ENCODE data around the gene DCC.

The DCC gene

GRCh38 chr18:52391810-52392559 lies 52.0 kb downstream of the DCC start:
- TF ChIP-seq, protein P1, sequence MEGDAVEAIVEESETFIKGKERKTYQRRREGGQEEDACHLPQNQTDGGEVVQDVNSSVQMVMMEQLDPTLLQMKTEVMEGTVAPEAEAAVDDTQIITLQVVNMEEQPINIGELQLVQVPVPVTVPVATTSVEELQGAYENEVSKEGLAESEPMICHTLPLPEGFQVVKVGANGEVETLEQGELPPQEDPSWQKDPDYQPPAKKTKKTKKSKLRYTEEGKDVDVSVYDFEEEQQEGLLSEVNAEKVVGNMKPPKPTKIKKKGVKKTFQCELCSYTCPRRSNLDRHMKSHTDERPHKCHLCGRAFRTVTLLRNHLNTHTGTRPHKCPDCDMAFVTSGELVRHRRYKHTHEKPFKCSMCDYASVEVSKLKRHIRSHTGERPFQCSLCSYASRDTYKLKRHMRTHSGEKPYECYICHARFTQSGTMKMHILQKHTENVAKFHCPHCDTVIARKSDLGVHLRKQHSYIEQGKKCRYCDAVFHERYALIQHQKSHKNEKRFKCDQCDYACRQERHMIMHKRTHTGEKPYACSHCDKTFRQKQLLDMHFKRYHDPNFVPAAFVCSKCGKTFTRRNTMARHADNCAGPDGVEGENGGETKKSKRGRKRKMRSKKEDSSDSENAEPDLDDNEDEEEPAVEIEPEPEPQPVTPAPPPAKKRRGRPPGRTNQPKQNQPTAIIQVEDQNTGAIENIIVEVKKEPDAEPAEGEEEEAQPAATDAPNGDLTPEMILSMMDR (IDR thresholded peaks at IDR 0.05; ENCODE audit: control insufficient read depth, insufficient read depth, low read depth, low read length, missing control alignments) = no peak
- H3K4me3 ChIP-seq (ENCODE audit: control insufficient read depth, low read depth, low read length) = no peak overlapping the region
- DNase-seq (ENCODE audit: low read depth) = no peak

DNA sequence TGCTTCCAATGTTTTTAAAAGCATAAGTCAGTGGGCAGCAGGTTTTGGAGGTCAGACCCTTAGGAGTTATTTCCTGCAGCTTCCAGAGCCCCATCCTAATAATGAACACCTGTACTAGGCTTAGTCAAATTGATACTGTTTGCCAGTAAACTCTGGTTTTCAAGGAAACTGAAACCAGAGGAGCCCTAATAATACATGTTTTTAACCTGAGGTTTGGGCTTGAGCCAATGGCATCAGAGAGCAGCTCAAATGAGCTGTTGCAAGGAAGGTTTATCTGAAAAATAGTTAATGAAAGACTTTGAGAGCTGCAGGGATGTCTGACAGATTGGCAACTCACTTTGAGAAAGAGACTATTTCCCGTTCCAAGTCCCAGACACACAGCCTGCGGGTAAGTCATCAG lies 54.6 kb downstream of the DCC start:
- TF ChIP-seq, protein P1 (IDR thresholded peaks at IDR 0.05; ENCODE audit: control insufficient read depth, insufficient read depth, low read depth, low read length, missing control alignments) = no peak
- DNase-seq (ENCODE audit: low read depth) = no peak
- no peak overlapping the region for H3K4me3 ChIP-seq (ENCODE audit: control insufficient read depth, low read depth, low read length)

DNA sequence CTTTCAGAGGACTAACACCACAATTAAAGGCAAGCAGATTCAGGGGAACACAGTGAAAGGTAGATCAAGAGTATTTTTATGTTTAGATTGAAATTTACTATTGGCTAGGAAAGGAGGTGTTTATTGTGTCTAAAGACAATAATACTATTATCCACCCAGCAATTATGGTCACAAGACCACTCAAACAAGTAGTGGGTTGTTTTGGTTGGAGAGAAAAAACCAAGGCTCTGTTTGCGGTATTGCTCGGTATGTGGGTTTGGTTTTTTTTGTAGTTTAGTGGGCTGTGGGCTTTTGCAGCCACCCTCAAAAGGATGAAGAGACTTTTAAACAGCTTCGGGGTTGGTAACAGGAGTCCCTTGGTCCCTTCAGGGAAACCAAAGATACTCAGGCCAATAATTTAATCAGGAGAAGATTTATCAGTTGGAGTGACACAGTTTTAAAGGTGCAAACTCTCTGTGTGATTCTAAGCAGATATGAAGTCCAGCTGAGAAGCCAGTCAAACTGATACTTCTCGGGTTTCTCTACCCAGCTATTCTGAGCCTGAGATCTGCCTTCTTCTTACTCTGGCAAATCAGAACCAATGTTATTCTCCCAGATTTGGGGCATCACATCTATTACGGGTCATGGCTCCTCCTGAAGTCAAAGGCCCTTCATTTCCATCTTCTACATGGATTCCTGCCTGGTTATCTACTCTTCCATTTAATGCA lies 55.3 kb downstream of the DCC start:
- no peak for DNase-seq (ENCODE audit: low read depth)
- TF ChIP-seq, protein P1 (IDR thresholded peaks at IDR 0.05; ENCODE audit: control insufficient read depth, insufficient read depth, low read depth, low read length, missing control alignments) = no peak
- H3K4me3 ChIP-seq (ENCODE audit: control insufficient read depth, low read depth, low read length) = no peak overlapping the region

DNA sequence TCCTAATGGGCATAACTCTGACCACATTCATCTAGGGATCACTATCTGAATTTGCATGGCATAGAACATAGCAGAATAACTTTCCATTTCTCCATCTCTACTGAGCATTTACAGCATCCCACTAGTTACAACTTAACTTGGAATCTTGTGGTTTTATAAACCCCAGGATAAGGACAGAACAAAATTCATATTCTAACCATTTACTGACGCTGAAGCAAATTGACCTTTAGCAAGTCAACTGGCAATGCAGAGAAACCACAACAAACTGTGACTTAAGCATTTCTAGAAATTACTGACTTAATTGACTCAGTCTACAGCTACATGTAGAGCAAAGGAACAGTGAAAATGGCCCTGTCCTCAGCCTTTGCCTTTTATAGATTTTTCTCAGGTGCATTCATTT lies 61.2 kb downstream of the DCC start:
- TF ChIP-seq, protein P1 (IDR thresholded peaks at IDR 0.05; ENCODE audit: control insufficient read depth, insufficient read depth, low read depth, low read length, missing control alignments) = no peak
- no peak overlapping the region for H3K4me3 ChIP-seq (ENCODE audit: control insufficient read depth, low read depth, low read length)
- DNase-seq (ENCODE audit: low read depth) = no peak

- TF ChIP-seq, protein P1 (IDR thresholded peaks at IDR 0.05; ENCODE audit: control insufficient read depth, insufficient read depth, low read depth, low read length, missing control alignments) = no peak
- no peak overlapping the region for H3K4me3 ChIP-seq (ENCODE audit: control insufficient read depth, low read depth, low read length)
- no peak for DNase-seq (ENCODE audit: low read depth)
Measured at GRCh38 chr18:52402814-52403213, 62.8 kb downstream of the DCC start.

- TF ChIP-seq, protein P1 (IDR thresholded peaks at IDR 0.05; ENCODE audit: control insufficient read depth, insufficient read depth, low read depth, low read length, missing control alignments) = no peak
- H3K4me3 ChIP-seq (ENCODE audit: control insufficient read depth, low read depth, low read length) = no peak overlapping the region
- DNase-seq (ENCODE audit: low read depth) = no peak
Measured at GRCh38 chr18:52403291-52404021, 63.5 kb downstream of the DCC start.
